ENCODE results near the gene DLGAP4. TPM values are rescaled to one million over a fixed set of nuclear protein-coding genes. Genes with fewer than 3 reads are reported as not detected.

The DLGAP4 gene
- total and polyA plus RNA-seq, 2 of the 13 experiments (the other 11 are each of a cell fraction or from before 2014, with no cell fraction given): 15.2 to 26.7 TPM

GRCh38 chr20:36384022-36384619 lies 78.0 kb downstream of the DLGAP4 start (continued):
- TF ChIP-seq JDP2 (CRISPR knock-in tag; IDR thresholded peaks at IDR 0.05; ENCODE audit: borderline replicate concordance): peak; percentile 100
- peak; percentile 100 for TF ChIP-seq STAT5B (CRISPR knock-in tag; IDR thresholded peaks at IDR 0.05)
- TF ChIP-seq MTERF4 (CRISPR knock-in tag; IDR thresholded peaks at IDR 0.05): peak; percentile 100
- TF ChIP-seq FOXP1 (IDR thresholded peaks at IDR 0.05): no peak
- peak; percentile 95 for TF ChIP-seq FOXP1 (CRISPR knock-in tag; IDR thresholded peaks at IDR 0.05)
- TF ChIP-seq HNRNPH1 (optimal IDR thresholded peaks at IDR 0.05; ENCODE audit: low read depth, low read length): no peak
- peak; percentile 100 for TF ChIP-seq CHCHD3 (CRISPR knock-in tag; IDR thresholded peaks at IDR 0.05)
- TF ChIP-seq SIN3A (IDR thresholded peaks at IDR 0.05; ENCODE audit: borderline replicate concordance, low read depth, low read length): peak; percentile 100
- TF ChIP-seq PAXIP1 (CRISPR knock-in tag; conservative IDR thresholded peaks at IDR 0.05): peak; percentile 83
- peak; percentile 100 for TF ChIP-seq FOXO4 (CRISPR knock-in tag; conservative IDR thresholded peaks at IDR 0.05)
- TF ChIP-seq NRL (CRISPR knock-in tag; IDR thresholded peaks at IDR 0.05; ENCODE audit: borderline replicate concordance): peak; percentile 100
- TF ChIP-seq PRMT3 (CRISPR knock-in tag; IDR thresholded peaks at IDR 0.05; ENCODE audit: borderline replicate concordance, low read depth): peak; percentile 100
- peak; percentile 100 for TF ChIP-seq NFKBIZ (CRISPR knock-in tag; IDR thresholded peaks at IDR 0.05)
- TF ChIP-seq HDAC6 (IDR thresholded peaks at IDR 0.05; ENCODE audit: low read depth, low read length): no peak
- TF ChIP-seq ZNF747 (CRISPR knock-in tag; IDR thresholded peaks at IDR 0.05; ENCODE audit: borderline replicate concordance): peak; percentile 100
- TF ChIP-seq FOXK1 (CRISPR knock-in tag; IDR thresholded peaks at IDR 0.05; ENCODE audit: borderline replicate concordance, low read depth): peak; percentile 100; the same call in 1 of the 2 replicates
- peak; percentile 75; the same call in 1 of the 2 replicates for TF ChIP-seq DPF2 (CRISPR knock-in tag; IDR thresholded peaks at IDR 0.05; ENCODE audit: borderline replicate concordance, low read depth)
- peak; percentile 43 to 47; a peak in 3 of 4 replicates for TF ChIP-seq MAFK (conservative IDR thresholded peaks at IDR 0.05 in 1 of 2, IDR thresholded peaks at IDR 0.05 in 1 of 2; ENCODE audit: low read length in 2 of 2)
- TF ChIP-seq KLF16 (CRISPR knock-in tag; IDR thresholded peaks at IDR 0.05): peak; percentile 99 to 100
- TF ChIP-seq ZBTB38 (CRISPR knock-in tag; IDR thresholded peaks at IDR 0.05): peak; percentile 99
- TF ChIP-seq, protein P1, sequence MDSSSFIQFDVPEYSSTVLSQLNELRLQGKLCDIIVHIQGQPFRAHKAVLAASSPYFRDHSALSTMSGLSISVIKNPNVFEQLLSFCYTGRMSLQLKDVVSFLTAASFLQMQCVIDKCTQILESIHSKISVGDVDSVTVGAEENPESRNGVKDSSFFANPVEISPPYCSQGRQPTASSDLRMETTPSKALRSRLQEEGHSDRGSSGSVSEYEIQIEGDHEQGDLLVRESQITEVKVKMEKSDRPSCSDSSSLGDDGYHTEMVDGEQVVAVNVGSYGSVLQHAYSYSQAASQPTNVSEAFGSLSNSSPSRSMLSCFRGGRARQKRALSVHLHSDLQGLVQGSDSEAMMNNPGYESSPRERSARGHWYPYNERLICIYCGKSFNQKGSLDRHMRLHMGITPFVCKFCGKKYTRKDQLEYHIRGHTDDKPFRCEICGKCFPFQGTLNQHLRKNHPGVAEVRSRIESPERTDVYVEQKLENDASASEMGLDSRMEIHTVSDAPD (CRISPR knock-in tag; IDR thresholded peaks at IDR 0.05): peak; percentile 97
- TF ChIP-seq TP53 (CRISPR knock-in tag; conservative IDR thresholded peaks at IDR 0.05): peak; percentile 98
- peak; percentile 99 for TF ChIP-seq CENPBD1 (CRISPR knock-in tag; IDR thresholded peaks at IDR 0.05; ENCODE audit: borderline replicate concordance, low read depth)

Data from HepG2 (cell line).